ENCODE measurements around the gene EFCAB5.

GRCh38 chr17:30035369-30035768, 93.9 kb downstream of the EFCAB5 start:
- TF ChIP-seq CTCF (IDR thresholded peaks at IDR 0.05; ENCODE audit: low read depth, low read length, missing input control): no peak
- no peak for TF ChIP-seq RAD21 (IDR thresholded peaks at IDR 0.05)
- TF ChIP-seq ZBTB33 (IDR thresholded peaks at IDR 0.05): no peak
- no peak for TF ChIP-seq SP1 (IDR thresholded peaks at IDR 0.05)
- TF ChIP-seq TAF1 (conservative IDR thresholded peaks at IDR 0.05): no peak
